Breast epithelium (tissue), 4 donors: Measurements from ENCODE around the gene SUCLG1. TPM values are rescaled to one million over a fixed set of nuclear protein-coding genes. Genes with fewer than 3 reads are reported as not detected.
A peak's percentile ranks its signal among the peaks of the same experiment; 100 is the strongest.

Source experiments
- DNase-seq, 2 donors: peaks; one replicate each; pipeline ENCODE4 v3.0.0-alpha.2; 2019; ENCODE audit warnings: low spot score in 2 of 2
- H3K27ac ChIP-seq, 2 donors: fragments of 200-600 bp; sonication (generic) in 1 of 2; one replicate each; pipeline ENCODE4 v1.5.1; 2016 to 2019; ENCODE audit warnings: mild to moderate bottlenecking in 1 of 2
- H3K27me3 ChIP-seq, 2 donors: fragments of 200-600 bp; sonication (generic) in 1 of 2; one replicate each; pipeline versions ENCODE4 v1.5.1 to v1.6.0; 2017 to 2019; ENCODE audit warnings: control low read depth in 1 of 2, mild to moderate bottlenecking in 1 of 2
- H3K36me3 ChIP-seq: fragments of 200-600 bp; one replicate; pipeline ENCODE4 v1.5.1; 2019
- H3K4me1 ChIP-seq, 2 donors: fragments of 200-600 bp; sonication (generic); one replicate each; pipeline ENCODE4 v1.5.1; 2016 to 2019; ENCODE audit warnings: control low read depth in 1 of 2
- H3K4me3 ChIP-seq, 3 donors: fragments of 200-600 bp; sonication (generic); 1 replicate in 2 of 3; 2 replicates in 1 of 3; pipeline ENCODE4 v1.5.1; 2016 to 2019; ENCODE audit warnings: mild to moderate bottlenecking in 3 of 3, moderate library complexity in 2 of 3
- H3K9me3 ChIP-seq, 2 donors: fragments of 200-600 bp; sonication (generic) in 1 of 2; one replicate each; pipeline ENCODE4 v1.5.1; 2016 to 2019; ENCODE audit warnings: control low read depth in 1 of 2
- CTCF ChIP-seq, 3 donors: fragments of 450-650 bp; IDR thresholded peaks; one replicate each; pipeline ENCODE4 v1.5.1; 2016 to 2017; ENCODE audit warnings: antibody characterized with exemption in 3 of 3, mild to moderate bottlenecking in 3 of 3, moderate library complexity in 3 of 3
- POLR2A ChIP-seq: fragments of 450-650 bp; IDR thresholded peaks from one replicate; pipeline ENCODE4 v1.6.1; 2016; ENCODE audit warnings: antibody characterized with exemption, mild to moderate bottlenecking, moderate library complexity
- POLR2AphosphoS5 ChIP-seq, 3 donors: sonication (generic); formaldehyde crosslinking; IDR thresholded peaks; one replicate each; pipeline ENCODE4 v1.6.1; 2017; ENCODE audit warnings: antibody characterized with exemption in 3 of 3
- intact Hi-C: fragments of 100-400 bp; cut with DNase I; formaldehyde crosslinking; loops from one replicate; pipeline ENCODE4 v1.15.1; 2023; ENCODE audit warnings: low total_unique reads
- total RNA-seq, 3 donors: library from RNA; depleted of rRNA; stranded (reverse); fragments of >200 nt; gene quantifications; one replicate each; pipeline ENCODE4 v1.1.0, GENCODE V29; 2016

Gene SUCLG1
- total RNA-seq, 3 donors from 2014 or later = 108 to 112 (median 110) TPM

DNA sequence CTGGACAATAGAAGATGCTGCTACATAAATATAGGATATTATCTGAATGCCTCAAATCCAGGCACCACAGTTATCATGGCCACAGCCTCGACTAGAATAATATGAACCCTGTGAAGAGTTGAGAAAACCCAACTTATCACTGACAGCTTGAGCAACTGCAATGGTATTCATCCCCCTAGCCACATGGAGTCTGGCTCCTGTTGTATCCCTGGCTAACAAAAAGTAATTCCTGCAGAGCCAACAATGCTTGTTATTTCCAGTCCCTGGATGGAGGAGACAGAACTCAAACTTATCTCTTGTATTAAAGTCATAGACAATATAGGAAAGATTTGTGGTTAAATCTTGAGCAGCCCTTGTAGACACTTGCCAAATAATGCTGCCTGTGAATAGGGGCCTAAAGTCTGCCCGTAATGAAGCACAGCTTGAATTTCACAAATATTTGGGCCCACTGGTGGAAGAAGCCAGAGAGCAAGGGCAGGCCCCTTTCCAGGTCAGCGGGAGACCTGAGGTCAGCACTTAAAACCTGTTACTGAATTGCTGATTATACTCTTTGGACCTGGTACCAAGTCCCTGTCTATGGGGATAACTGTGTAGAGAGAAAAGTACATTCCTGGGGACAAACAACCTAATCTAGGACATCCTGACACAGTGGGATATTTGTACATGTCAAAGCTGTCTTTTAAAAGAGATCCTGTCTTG lies 28.4 kb upstream of the SUCLG1 start:
- H3K36me3 ChIP-seq = no peaks in the 10 kb centered on the region
- TF ChIP-seq POLR2AphosphoS5 (IDR thresholded peaks at IDR 0.05) (no peak), CTCF (IDR thresholded peaks at IDR 0.05) (no peak), POLR2A (no peak)
- no peaks in the 10 kb centered on the region for H3K27me3 ChIP-seq
- H3K4me3 ChIP-seq = no peak overlapping the region
- no peak for DNase-seq
- H3K9me3 ChIP-seq = no peaks in the 10 kb centered on the region
- H3K27ac ChIP-seq = no peak overlapping the region
- intact Hi-C loops = no loop called here
- no peaks in the 10 kb centered on the region for H3K4me1 ChIP-seq

DNA sequence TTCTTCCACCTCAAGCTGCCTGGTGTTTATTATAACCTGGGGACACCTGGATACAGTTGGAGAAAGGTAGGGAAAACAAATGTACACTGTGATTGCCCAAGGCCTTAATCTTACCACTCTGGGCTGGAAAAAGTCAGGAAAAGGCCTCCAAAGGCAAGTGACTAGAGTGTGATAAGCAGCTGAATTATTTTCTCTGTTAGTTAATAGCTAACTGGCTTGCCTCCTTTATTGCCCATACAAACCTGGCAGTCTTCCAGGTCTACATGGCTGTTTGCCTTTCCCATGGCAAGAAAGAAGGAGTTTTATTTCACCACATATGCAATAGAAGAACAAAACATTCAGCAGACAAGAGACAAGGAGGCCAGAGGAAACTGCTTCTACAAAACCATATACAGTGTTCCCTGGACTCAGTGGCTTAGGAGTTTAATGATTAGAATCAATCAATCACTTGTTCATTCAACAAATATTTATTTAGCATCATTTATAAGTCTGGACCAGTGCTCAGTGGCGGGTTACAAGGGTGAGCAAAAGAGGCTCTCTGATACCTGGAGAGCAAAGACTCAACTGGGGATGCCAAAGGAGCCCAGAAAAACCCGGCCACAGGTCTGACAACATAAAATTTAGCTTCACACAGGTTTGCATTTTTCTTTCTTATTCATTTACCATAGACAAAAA lies 27.5 kb upstream of the SUCLG1 start:
- Histone ChIP-seq H3K27ac (peak overlapping the region; percentile 27), H3K36me3 (no peaks in the 10 kb centered on the region), H3K4me3 (no peak overlapping the region), H3K9me3 (no peaks in the 10 kb centered on the region), H3K4me1 (no peaks in the 10 kb centered on the region), H3K27me3 (no peaks in the 10 kb centered on the region)
- intact Hi-C loops = no loop called here
- no peak for TF ChIP-seq POLR2A
- TF ChIP-seq POLR2AphosphoS5 (IDR thresholded peaks at IDR 0.05) = no peak
- TF ChIP-seq CTCF (IDR thresholded peaks at IDR 0.05) = no peak
- peak in 1 of 2 donors; percentile 18 for DNase-seq

DNA sequence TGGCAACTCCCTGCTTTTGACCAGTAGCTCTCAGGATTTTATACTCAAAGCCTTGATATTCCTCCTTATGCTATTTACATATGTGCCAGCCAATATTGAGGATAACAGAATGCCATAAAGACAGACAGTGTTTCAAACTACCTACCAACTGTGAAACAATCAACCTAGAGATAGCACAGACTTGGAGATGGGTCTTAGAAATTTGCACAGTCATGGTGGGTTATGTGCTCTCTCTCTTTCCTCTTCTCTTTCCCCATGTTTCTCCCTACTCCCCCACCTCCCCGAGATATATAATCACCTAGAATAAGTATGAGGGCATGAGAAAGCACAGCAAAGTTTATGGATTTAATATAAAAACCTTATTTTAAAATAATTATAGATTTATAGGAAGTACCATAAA lies 24.2 kb upstream of the SUCLG1 start:
- H3K27me3 ChIP-seq = no peaks in the 10 kb centered on the region
- no peak for TF ChIP-seq POLR2A
- TF ChIP-seq POLR2AphosphoS5 (IDR thresholded peaks at IDR 0.05) = no peak
- TF ChIP-seq CTCF (IDR thresholded peaks at IDR 0.05) = no peak

GRCh38 chr2:84482603-84483002 lies 23.5 kb upstream of the SUCLG1 start:
- Histone ChIP-seq H3K4me3 (no peak overlapping the region), H3K36me3 (no peaks in the 10 kb centered on the region), H3K4me1 (no peaks in the 10 kb centered on the region), H3K9me3 (peaks cover 0 to under 1% of the 10 kb centered on the region in 2 donors), H3K27me3 (no peaks in the 10 kb centered on the region), H3K27ac (no peak overlapping the region)
- no peak for DNase-seq
- intact Hi-C loops = no loop called here
- no peak for TF ChIP-seq POLR2AphosphoS5 (IDR thresholded peaks at IDR 0.05)
- TF ChIP-seq CTCF (IDR thresholded peaks at IDR 0.05) = no peak
- TF ChIP-seq POLR2A = no peak

More for the DNA sequence above, 24.2 kb upstream of the SUCLG1 start:
- no peak overlapping the region for H3K27ac ChIP-seq
- DNase-seq = no peak
- H3K4me1 ChIP-seq = no peaks in the 10 kb centered on the region
- no peaks in the 10 kb centered on the region for H3K36me3 ChIP-seq
- intact Hi-C loops = no loop called here
- no peaks in the 10 kb centered on the region for H3K9me3 ChIP-seq
- H3K4me3 ChIP-seq = no peak overlapping the region

DNA sequence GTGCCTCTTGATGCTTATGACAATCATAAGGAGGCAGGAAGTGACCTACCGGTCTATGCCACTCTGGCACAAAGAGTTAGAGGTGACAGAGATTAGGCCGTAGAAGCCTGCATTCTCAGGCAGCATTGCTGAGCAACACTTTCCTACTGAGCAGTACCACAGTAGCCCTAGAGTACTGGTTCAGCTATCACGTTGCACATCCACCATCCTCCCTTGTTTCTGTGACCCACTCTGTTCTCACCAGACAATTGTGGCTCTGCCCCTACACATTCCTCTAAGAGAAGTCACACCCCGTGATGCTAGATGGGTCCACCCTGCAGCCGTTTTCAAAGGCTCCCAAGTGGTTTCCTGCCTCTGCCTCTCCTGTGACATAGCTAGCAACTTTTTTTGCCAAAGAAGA lies 22.6 kb upstream of the SUCLG1 start:
- H3K27ac ChIP-seq = no peak overlapping the region
- H3K4me3 ChIP-seq = no peak overlapping the region
- H3K9me3 ChIP-seq = peaks cover 5 to 9% of the 10 kb centered on the region in 2 donors
- DNase-seq = no peak
- no peaks in the 10 kb centered on the region for H3K27me3 ChIP-seq
- no peaks in the 10 kb centered on the region for H3K4me1 ChIP-seq
- intact Hi-C loops = no loop called here
- no peaks in the 10 kb centered on the region for H3K36me3 ChIP-seq
- no peak for TF ChIP-seq POLR2AphosphoS5 (IDR thresholded peaks at IDR 0.05)
- no peak for TF ChIP-seq CTCF (IDR thresholded peaks at IDR 0.05)
- no peak for TF ChIP-seq POLR2A
